ENCODE results near the gene ABHD2.
"Not testable (repeated sequence)": the region's sequence is repeated elsewhere in the genome, so short reads cannot be mapped to it uniquely, and the experiment has no call there.

The ABHD2 gene

DNA sequence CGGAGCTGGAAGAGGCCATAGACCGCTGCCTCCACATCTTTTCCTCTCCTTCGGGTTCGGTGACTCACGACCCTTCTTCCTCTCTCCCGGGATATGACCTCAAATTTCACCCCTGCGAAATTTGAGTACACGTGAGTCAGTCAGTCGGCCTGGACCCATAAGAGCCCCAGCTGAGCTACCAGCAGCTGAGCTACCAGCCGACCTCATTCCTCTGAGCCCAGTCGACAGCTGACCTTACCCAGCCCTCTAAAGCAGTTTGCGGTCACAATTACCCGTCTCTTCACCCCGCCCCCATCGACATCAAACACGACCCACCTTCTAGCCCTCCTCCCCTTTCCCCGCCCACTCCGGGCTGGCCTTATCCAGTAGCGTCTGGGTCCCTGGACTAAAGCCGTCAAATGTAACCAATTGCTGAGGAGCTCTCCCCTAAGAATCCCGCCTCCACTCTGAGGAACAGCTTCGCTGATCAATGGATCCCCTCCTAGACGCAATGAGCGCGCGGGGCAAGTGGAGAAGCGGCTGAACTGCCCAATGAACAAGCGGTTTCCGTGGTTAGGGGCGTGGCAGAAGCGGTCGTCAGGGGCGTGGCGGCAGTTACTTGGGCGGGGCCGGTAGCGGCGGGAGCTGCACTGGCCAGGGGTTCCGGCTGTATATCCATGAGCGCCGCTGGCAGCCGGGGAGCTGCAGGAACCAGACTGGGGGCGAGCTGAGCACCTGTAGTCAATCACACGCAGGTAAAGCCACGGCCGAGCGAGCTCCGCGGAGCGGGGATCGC lies at the start of gene ABHD2:
Gene ABHD2 (plus strand): TSS at position 627 of the 775 bp plus-strand sequence. CDS start 27,872 bp downstream, outside the sequence.
- Mint-ChIP-seq H3K4me1 (peaks cover 28 to 35% of the 10 kb centered on the region in 2 donors), H3K36me3 (peaks cover 0 to 2% of the 10 kb centered on the region in 2 donors), H3K27ac (no peak within 1 kb of the TSS), H3K4me3 (no peak within 1 kb of the TSS), H3K9me3 (no peaks in the 10 kb centered on the region), H3K27me3 (no peaks in the 10 kb centered on the region)
- peak; percentile 99 for DNase-seq
- peak; percentile 96 for ATAC-seq (replicated peaks)

DNA sequence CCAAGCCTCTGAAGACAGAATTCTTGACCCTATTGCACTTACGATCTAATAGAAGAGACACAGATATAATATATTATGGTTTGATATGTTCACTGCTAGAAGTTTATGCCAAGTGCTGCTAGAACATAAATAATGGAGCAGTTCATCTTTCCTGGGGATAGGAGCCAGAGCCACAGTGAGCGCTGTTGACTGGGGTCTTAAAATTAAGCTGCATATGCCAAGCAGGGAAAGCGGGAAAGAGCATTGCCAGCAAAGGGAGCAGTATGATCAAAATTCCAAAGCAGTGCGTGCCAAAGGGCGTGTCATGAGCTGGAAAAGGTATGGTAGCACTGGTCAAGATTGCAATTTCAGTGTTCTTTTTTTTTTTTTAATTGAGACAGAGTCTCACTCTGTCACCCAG lies 49.1 kb upstream of the ABHD2 start:
- DNase-seq (no peak), ATAC-seq (replicated peaks) (no peak)
- no peak overlapping the region for H3K27ac Mint-ChIP-seq
- H3K4me1 Mint-ChIP-seq = no peaks in the 10 kb centered on the region
- no peaks in the 10 kb centered on the region for H3K36me3 Mint-ChIP-seq
- no peak overlapping the region for H3K4me3 Mint-ChIP-seq
- H3K27me3 Mint-ChIP-seq = peaks cover 15 to 33% of the 10 kb centered on the region in 2 donors
- peaks cover 0 to 2% of the 10 kb centered on the region in 2 donors for H3K9me3 Mint-ChIP-seq

DNA sequence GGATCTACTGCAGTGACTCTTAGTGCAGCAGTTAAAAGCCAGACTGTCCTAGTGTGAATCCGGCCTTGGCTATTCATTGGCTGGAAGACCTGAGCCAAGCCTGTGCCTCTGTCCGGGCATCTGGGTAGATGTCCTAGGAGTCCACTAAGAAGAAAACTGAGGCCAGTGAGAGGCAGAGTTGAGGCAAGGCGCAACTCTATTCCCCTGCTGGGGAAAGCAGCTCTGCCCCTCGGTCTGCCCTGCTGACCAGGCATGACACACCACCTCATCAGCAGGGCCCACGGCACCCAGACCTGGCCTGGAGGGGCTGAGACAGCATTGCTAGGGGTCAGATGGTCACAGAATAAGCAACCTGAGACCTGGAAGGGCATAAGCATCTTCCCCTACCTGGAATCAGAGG lies 46.7 kb upstream of the ABHD2 start:
- no peak overlapping the region for H3K27ac Mint-ChIP-seq
- H3K9me3 Mint-ChIP-seq = peaks cover 0 to 2% of the 10 kb centered on the region in 2 donors
- ATAC-seq (replicated peaks) = no peak
- no peak overlapping the region for H3K4me3 Mint-ChIP-seq
- no peaks in the 10 kb centered on the region for H3K4me1 Mint-ChIP-seq
- DNase-seq = no peak
- H3K36me3 Mint-ChIP-seq = no peaks in the 10 kb centered on the region
- H3K27me3 Mint-ChIP-seq = peaks cover 15 to 33% of the 10 kb centered on the region in 2 donors

GRCh38 chr15:89042387-89042786 lies 45.9 kb upstream of the ABHD2 start:
- Mint-ChIP-seq H3K27ac (no peak overlapping the region), H3K36me3 (no peaks in the 10 kb centered on the region), H3K4me1 (no peaks in the 10 kb centered on the region), H3K27me3 (peaks cover 15 to 32% of the 10 kb centered on the region in 2 donors), H3K4me3 (no peak overlapping the region), H3K9me3 (peaks cover 0 to 2% of the 10 kb centered on the region in 2 donors)
- ATAC-seq (replicated peaks) (no peak), DNase-seq (no peak)

GRCh38 chr15:89043031-89044002 lies 44.9 kb upstream of the ABHD2 start:
- H3K27ac Mint-ChIP-seq = no peak overlapping the region
- ATAC-seq (replicated peaks) = no peak

GRCh38 chr15:89049016-89049666 lies 39.1 kb upstream of the ABHD2 start:
- H3K4me3 Mint-ChIP-seq; H3K36me3 Mint-ChIP-seq; H3K9me3 Mint-ChIP-seq; H3K27ac Mint-ChIP-seq; ATAC-seq (replicated peaks); DNase-seq; H3K4me1 Mint-ChIP-seq: not testable (repeated sequence)
- H3K27me3 Mint-ChIP-seq = peaks cover 21 to 25% of the 10 kb centered on the region in 2 donors

More at GRCh38 chr15:89043031-89044002, 44.9 kb upstream of the ABHD2 start:
- Mint-ChIP-seq H3K9me3 (peaks cover 0 to 2% of the 10 kb centered on the region in 2 donors), H3K4me1 (no peaks in the 10 kb centered on the region), H3K27me3 (peaks cover 10 to 23% of the 10 kb centered on the region in 2 donors), H3K36me3 (no peaks in the 10 kb centered on the region), H3K4me3 (no peak overlapping the region)
- no peak for DNase-seq

DNA sequence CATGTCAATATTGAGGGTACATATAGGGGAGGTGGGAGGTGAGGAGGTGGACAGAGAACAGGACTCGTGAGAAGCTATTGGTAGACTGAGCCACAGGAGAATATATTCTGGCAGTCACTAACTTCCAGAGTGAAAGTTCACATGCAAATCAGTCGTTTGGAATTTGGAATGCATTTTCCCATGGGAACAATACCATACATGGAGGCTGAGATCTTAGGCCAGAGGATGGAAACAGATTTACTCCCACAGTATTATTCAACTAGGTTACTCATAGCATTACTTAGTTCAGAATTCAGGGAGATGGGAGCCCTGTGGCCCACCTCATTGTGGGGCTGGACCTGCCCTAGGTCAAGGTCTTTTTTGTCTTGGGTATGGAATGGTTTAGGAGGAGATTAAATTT lies 36.4 kb upstream of the ABHD2 start:
- no peak overlapping the region for H3K27ac Mint-ChIP-seq
- H3K27me3 Mint-ChIP-seq = peaks cover 21 to 25% of the 10 kb centered on the region in 2 donors
- H3K36me3 Mint-ChIP-seq = no peaks in the 10 kb centered on the region
- DNase-seq (no peak), ATAC-seq (replicated peaks) (no peak)
- H3K4me1 Mint-ChIP-seq = no peaks in the 10 kb centered on the region
- H3K4me3 Mint-ChIP-seq = no peak overlapping the region
- H3K9me3 Mint-ChIP-seq = no peaks in the 10 kb centered on the region

GRCh38 chr15:89052474-89052873 lies 35.8 kb upstream of the ABHD2 start:
- no peaks in the 10 kb centered on the region for H3K9me3 Mint-ChIP-seq
- ATAC-seq (replicated peaks) = no peak
- peaks cover 4% of the 10 kb centered on the region in 2 donors for H3K4me1 Mint-ChIP-seq
- H3K27me3 Mint-ChIP-seq = peaks cover 24 to 30% of the 10 kb centered on the region in 2 donors
- DNase-seq = no peak
- H3K4me3 Mint-ChIP-seq = no peak overlapping the region
- no peaks in the 10 kb centered on the region for H3K36me3 Mint-ChIP-seq
- no peak overlapping the region for H3K27ac Mint-ChIP-seq

- no peak for ATAC-seq (replicated peaks)
- no peaks in the 10 kb centered on the region for H3K9me3 Mint-ChIP-seq
- no peak overlapping the region for H3K27ac Mint-ChIP-seq
- no peak for DNase-seq
- H3K4me3 Mint-ChIP-seq = no peak overlapping the region
- H3K36me3 Mint-ChIP-seq = no peaks in the 10 kb centered on the region
- peaks cover 5% of the 10 kb centered on the region in 2 donors for H3K4me1 Mint-ChIP-seq
- peaks cover 38 to 45% of the 10 kb centered on the region in 2 donors for H3K27me3 Mint-ChIP-seq
These were observed 33.4 kb upstream of the ABHD2 start for GRCh38 chr15:89054873-89055272.

DNA sequence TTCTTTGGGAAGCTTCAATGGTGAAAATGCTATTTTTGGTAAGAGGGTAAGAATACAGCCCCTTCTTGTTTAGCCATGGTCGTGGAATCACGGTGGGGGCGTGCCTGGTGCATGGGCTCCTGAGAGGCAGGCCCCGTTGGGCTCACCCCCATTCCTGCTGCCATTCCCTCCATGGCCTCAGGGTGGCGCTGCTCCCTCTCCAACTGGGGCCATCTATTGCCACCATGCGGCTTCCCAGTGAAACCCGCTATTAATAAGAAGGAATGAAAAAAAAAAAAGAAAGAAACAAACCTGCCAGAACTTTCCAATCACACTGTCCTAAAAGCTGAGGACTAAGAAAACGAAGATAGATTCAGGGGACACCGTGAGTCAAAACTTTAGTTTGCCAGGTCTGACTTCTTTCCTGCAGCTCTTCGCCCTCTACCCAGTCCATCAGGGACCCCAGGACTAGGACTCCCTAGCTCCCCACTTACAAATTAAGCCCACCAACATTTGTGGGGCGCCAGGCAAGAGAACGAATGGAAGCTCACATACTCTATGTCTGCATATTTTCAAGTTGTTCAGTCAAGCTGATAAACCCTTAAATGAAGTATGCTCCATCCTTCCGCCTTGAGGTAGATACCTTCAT lies 30.6 kb upstream of the ABHD2 start:
- H3K4me1 Mint-ChIP-seq = peaks cover 5% of the 10 kb centered on the region in 2 donors
- H3K4me3 Mint-ChIP-seq = peak overlapping the region in 1 of 2 donors; percentile 12
- peak; percentile 59 for DNase-seq
- H3K27me3 Mint-ChIP-seq = peaks cover 22 to 32% of the 10 kb centered on the region in 2 donors
- H3K36me3 Mint-ChIP-seq = no peaks in the 10 kb centered on the region
- peak; percentile 90 to 93 for ATAC-seq (replicated peaks)
- H3K27ac Mint-ChIP-seq = no peak overlapping the region
- no peaks in the 10 kb centered on the region for H3K9me3 Mint-ChIP-seq

GRCh38 chr15:89058376-89058775 lies 29.9 kb upstream of the ABHD2 start:
- Mint-ChIP-seq H3K27ac (no peak overlapping the region), H3K36me3 (no peaks in the 10 kb centered on the region), H3K4me1 (peaks cover 5% of the 10 kb centered on the region in 2 donors), H3K27me3 (peaks cover 22 to 32% of the 10 kb centered on the region in 2 donors), H3K4me3 (no peak overlapping the region), H3K9me3 (no peaks in the 10 kb centered on the region)
- ATAC-seq (replicated peaks) = no peak
- no peak for DNase-seq

- H3K9me3 Mint-ChIP-seq = no peaks in the 10 kb centered on the region
- peaks cover 5% of the 10 kb centered on the region in 2 donors for H3K4me1 Mint-ChIP-seq
- H3K4me3 Mint-ChIP-seq = no peak overlapping the region
- no peak overlapping the region for H3K27ac Mint-ChIP-seq
- H3K36me3 Mint-ChIP-seq = no peaks in the 10 kb centered on the region
- ATAC-seq (replicated peaks) (no peak), DNase-seq (no peak)
- peaks cover 22 to 32% of the 10 kb centered on the region in 2 donors for H3K27me3 Mint-ChIP-seq
These were observed 29.3 kb upstream of the ABHD2 start for GRCh38 chr15:89058876-89059405.

DNA sequence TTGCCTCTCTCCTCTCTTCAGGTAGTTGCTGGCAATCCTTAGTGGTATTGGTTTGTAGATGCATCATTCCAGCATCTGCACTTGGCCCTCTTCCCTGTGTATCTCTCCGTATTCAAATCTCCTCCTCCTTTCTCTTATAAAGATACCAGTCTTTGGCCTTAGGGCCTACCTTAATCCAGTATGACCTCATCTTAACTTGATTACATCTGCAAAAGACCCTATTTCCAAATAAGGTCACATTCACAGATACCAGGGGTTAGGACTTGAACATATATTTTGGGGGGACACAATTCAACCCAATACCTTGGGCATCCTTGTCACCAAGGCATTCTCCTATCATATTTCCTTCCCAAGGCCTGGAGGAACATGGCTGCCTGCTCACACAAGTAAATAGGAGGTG lies 22.0 kb upstream of the ABHD2 start:
- peaks cover 3 to 12% of the 10 kb centered on the region in 2 donors for H3K4me1 Mint-ChIP-seq
- peaks cover 8 to 16% of the 10 kb centered on the region in 2 donors for H3K36me3 Mint-ChIP-seq
- no peak overlapping the region for H3K4me3 Mint-ChIP-seq
- no peak for DNase-seq
- H3K27me3 Mint-ChIP-seq = peaks cover 7 to 11% of the 10 kb centered on the region in 2 donors
- no peak for ATAC-seq (replicated peaks)
- H3K9me3 Mint-ChIP-seq = peaks cover 19 to 23% of the 10 kb centered on the region in 2 donors
- H3K27ac Mint-ChIP-seq = no peak overlapping the region
